DOHH2 (cell line): ENCODE data around the gene MAP2K7.

Source experiments
- EZH2phosphoT487 ChIP-seq: fragments of 200-600 bp; sonication (generic); IDR thresholded peaks from 2 replicates; pipeline ENCODE4 v1.6.1; 2017; ENCODE audit warnings: borderline replicate concordance, mild to moderate bottlenecking, antibody characterized with exemption, low read length, moderate library complexity, mixed read lengths
- TF ChIP-seq, protein P1 (sequence below): fragments of 200-600 bp; sonication (generic); IDR thresholded peaks from one replicate; pipeline ENCODE4 v1.5.1; 2014; ENCODE audit warnings: antibody characterized with exemption, mild to moderate bottlenecking, low read depth, low read length; ENCODE audit not compliant: poor library complexity, severe bottlenecking

GRCh38 chr19:7887408-7888144 lies 16.1 kb upstream of the MAP2K7 start:
- TF ChIP-seq, protein P1, sequence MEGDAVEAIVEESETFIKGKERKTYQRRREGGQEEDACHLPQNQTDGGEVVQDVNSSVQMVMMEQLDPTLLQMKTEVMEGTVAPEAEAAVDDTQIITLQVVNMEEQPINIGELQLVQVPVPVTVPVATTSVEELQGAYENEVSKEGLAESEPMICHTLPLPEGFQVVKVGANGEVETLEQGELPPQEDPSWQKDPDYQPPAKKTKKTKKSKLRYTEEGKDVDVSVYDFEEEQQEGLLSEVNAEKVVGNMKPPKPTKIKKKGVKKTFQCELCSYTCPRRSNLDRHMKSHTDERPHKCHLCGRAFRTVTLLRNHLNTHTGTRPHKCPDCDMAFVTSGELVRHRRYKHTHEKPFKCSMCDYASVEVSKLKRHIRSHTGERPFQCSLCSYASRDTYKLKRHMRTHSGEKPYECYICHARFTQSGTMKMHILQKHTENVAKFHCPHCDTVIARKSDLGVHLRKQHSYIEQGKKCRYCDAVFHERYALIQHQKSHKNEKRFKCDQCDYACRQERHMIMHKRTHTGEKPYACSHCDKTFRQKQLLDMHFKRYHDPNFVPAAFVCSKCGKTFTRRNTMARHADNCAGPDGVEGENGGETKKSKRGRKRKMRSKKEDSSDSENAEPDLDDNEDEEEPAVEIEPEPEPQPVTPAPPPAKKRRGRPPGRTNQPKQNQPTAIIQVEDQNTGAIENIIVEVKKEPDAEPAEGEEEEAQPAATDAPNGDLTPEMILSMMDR: no peak
- no peak for TF ChIP-seq EZH2phosphoT487
